ENCODE data around the gene LKAAEAR1.
A peak's percentile ranks its signal among the peaks of the same experiment; 100 is the strongest.

The LKAAEAR1 gene

GRCh38 chr20:64065062-64065973 lies 18.9 kb downstream of the LKAAEAR1 start:
- DNase-seq (ENCODE audit: low read depth) = no peak

DNA sequence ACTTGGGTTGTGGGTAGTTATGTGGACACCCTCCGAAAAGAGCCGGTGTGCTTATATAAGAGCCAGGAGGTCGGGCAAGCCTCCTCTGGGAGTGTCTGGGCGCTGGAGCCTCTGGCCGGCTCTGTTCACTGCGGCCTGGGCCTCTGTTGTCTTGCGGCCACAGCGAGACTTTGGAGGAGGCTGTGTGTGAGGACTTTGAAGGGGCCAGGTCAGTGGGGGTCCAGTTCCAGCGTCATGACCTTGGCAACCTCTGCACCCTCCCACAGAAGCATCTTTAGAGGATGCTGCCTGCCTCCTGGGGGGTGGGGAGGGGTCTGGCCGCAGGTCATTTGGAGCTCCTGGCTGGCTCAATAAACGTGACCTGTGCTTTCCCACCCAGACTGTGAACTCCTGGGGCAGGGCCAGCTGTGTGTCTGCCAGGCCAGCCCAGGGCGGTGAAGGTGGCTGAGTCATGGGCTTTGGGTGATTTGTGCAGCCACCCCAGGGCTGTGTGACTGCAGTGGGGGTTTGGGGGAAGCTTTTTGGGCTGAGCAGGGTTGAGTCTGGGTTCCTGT lies 20.0 kb downstream of the LKAAEAR1 start:
- no peak for DNase-seq (ENCODE audit: low read depth)

DNA sequence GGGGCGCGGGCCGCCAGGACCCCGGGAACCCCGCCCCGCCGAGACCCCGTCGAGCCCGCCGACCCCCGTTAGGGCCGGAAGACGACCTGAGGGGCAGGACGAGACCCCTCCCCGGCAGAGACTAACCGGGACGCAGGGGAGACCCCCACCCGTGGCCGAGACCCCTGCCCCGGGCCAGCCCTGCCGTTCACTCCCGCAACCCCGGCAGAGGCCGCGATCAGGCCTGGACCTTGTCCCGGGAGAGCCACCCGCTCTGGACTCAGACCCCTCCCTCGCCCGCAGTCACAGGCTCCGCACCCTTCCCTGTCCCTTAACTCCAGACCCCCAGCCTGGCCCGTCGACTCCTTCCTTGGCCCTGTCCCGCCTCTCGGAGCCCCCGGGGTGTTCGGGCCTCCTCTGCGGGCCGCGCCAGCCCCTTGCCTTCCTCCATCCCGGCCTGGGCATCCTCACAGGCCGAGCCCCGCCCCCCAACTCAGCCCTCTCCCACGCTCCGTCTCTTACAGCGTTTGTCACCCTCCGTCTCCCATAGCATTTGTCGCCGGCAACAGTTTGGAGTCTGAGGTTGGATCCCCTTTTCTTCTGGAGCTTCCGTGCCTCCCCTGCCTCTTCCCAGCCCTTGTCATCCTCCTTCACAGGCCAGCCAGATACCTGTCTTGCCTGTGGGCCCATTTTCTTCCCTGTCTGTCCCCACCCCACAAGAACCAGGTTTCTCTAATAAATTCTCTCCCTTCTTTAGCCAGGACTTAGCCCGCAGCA lies 20.6 kb downstream of the LKAAEAR1 start:
- DNase-seq (ENCODE audit: low read depth) = no peak

DNA sequence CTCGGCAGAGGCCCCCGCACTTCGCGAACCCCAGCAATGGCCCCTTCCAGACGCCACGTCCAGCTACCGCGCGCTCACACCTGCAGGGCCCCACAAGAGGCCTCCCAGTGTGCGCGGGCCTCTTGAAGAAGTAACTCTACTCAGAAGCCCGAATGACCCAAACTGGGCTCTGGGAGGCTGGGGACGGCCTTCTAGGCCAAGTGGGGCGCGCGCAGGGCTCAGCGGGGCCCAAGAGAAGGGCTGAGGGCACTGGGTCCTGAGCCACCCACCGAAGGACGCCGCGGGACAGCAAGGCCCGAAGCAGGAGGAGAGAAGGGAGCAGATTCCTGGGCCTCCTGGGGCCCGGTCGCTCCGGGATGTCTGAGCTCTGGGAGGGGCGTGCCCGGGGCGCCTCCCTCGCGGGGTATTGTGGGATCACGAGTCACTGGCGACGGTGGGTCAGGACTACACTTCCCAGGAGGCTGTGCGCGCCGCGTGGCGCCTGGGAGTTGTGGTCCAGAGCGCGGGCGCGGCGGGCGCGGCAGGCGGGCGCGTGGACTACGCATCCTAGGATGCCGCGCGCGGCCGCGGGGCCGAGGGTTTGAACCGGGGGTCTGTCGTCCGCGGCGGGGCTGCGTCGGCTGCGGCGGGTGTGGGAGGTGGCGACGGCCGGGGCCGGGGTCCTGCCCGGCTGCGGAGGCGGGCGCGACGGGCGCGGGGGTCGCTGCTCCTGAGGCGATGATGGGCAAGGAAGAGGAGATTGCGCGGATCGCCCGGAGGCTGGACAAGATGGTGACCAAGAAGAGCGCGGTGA lies 21.4 kb downstream of the LKAAEAR1 start, which contains the start of gene TCEA2:
TCEA2 (plus strand) TSS at position 603 of the 793 bp plus-strand sequence; CDS start at position 718, 115 bp downstream.
- peak; percentile 93 for DNase-seq (ENCODE audit: low read depth)

- DNase-seq (ENCODE audit: low read depth) = no peak
Measured at GRCh38 chr20:64062276-64062595, 22.0 kb downstream of the LKAAEAR1 start.

DNA sequence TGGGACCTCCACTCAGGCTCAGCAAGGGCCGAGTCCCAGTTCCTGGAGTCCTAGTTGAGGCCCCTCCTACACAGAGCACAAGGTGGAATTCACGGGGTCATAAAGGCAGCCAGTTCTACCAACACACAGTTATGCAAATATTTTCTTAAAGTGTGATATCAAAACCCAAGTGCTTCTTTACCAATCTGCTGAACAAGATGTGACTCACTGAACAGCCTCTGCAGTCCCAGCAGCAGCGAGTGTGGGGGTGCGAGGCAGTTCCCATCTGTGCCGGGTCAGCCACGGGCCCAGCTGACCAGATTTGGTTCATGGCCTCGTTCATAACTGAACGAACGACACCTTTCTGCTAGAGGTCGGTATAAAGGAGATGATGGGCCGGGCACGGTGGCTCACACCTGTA lies 25.7 kb downstream of the LKAAEAR1 start:
- DNase-seq (ENCODE audit: low read depth) = no peak

GRCh38 chr20:64057628-64058498 lies 26.3 kb downstream of the LKAAEAR1 start:
- peak; percentile 73 for DNase-seq (ENCODE audit: low read depth)

DNA sequence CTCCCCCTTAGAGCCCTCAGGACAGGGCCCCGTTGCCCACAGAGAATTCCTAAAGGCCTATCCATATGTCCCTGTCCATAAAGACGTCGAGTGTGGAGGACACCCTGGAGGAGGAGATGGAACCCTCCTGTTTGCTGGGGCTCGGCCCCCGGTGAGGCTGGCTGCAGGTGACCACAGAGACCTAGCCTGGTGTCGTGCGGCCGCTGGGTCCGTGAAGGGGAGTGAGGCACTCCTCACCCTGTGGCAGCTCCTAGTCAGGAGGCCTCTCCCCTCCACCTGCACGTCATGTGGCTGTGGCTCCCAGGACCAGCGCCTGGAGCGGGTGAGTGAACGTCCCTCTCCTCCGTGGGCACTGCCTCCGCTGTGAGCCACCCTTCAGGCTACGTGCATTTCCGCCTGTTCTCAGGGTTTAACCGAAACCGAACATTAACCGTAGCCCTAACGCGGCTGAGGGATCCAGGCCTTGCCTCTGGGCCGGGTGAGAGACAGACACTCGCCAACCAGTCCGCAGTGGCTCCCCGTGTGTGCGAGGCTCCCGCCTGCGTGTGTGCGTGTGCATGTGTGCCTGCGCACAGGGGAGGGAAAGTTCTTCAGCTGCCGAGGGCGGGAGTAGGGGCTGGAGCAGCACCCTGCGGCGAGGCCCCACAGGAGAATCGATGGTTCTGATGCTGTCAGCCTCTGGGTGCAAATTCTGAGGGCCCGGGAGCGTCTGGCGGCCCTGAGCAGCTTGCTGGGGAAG lies 27.1 kb downstream of the LKAAEAR1 start:
- DNase-seq (ENCODE audit: low read depth) = no peak

- no peak for DNase-seq (ENCODE audit: low read depth)
Measured at GRCh38 chr20:64056639-64056888, 27.6 kb downstream of the LKAAEAR1 start.

DNA sequence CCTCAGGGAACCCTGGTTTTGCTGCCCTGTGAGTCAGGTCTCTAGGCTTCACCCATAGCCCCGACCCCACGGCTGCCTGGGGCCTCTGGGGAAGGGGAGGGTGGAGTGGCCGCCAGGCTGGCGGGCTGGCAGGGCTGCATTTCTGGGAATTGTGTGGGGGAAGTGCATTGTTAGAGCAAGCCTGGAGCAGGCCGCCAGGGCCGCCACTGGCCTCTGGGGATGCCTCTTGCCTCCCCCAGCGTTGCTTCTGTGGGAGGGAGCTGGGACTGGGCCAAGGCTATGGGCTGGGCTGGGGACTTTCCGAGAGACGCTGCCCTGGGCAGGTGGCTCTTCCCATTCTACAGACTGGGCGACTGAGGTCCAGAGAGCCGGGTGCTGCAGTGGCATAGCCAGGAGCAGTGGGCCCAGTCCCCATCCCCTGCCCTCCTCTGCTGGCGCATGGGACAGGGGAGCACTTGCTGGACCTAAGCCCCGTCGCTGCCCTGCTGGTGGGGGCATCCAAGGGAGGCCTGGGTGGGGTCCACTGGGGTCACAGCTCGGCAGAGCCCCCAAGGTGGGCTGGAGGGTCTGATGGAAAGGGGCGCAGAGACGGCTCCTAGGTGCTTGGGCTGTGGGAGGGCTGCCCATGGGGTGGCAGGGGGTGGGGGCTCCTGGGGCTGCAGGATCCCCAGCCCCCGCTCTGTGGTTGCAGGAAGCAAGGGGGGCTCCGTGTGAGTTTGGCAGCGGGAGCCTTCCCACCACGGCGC lies 28.1 kb downstream of the LKAAEAR1 start:
- no peak for DNase-seq (ENCODE audit: low read depth)

DNA sequence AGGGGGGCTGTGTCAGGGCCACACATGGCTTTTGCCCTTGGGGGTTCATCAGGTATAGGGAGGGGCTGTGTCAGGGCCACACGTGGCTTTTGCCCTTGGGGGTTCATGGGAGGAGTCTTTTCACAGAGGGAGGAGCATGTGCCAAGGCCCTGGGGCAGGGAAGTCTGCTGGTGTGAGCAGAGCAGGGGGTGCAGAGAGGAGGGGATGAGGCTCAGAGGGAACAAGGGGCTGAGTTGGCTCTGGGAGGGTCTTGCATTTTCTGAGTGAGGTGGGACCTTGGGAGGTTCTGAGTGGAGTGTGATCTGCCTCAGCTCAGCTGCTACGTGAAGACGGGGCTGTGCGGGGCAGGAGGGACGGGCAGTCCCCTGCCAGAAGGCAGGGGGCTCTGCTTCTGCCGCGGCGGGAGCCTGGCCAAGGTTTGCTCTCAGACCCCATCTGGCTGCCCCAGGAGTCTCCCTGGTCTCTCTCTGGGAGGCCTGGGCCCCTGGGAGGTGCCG lies 28.8 kb downstream of the LKAAEAR1 start:
- no peak for DNase-seq (ENCODE audit: low read depth)

DNA sequence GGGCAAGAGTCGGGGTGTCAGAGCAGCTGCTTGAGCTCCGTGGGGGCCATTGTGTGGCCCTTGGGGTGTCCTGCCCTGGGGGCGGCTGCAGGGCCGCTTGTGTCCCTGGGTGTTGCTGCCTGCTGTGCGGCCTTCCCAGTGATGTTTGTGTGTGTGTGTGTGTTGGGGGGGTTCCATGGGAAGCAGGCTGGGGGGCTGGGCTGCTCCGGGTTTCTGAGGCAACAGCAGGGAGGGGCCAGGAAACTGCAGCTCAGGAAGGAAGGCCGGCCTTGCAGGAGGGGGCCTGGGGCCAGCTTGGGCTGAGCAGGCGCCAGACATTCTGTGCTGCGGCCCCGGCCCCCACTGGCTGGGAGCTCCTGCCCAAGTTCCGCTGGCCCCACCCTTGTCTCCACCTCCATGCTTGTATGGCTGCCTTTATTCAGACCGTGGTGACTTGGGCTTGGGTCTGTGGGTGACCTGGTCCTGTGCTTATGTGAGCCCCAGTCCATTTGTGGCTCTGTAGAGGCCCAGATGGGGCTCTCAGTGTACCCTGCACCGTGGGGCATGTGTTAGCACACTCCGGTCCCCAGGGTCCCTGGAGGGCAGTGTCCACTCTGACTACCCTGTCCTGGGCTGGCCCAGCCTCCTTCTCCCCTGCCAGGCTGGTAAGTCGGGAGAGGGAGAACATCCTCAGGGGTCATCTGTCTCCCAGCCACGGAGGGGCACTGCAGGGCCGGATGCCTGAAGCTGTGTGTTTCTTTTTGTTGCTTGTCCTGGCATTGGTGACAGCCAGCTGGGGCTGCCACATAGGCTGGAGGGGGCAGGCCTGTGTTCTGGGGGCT lies 30.1 kb downstream of the LKAAEAR1 start:
- no peak for DNase-seq (ENCODE audit: low read depth)

GRCh38 chr20:64052987-64053840 lies 31.0 kb downstream of the LKAAEAR1 start:
- DNase-seq (ENCODE audit: low read depth) = no peak

DNA sequence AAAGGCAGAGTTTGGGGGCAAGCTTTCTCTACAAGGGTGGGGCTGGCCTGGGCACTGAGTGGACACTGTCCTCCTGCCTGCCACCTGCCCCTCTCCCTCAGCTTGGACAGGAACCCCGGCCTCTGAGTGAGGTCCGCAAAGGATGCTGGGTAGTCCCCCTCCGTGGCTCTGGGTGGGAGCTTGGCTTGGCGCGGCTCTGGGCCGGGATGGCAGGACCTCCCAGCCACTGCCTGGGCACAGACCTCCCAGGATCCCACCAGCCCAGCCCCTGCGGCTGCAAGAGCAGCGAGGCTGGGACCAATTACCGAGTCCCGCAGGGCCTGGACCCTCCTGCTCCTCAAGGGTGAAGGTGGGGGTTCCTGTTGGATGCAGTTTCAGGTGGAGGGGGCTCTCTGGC lies 31.9 kb downstream of the LKAAEAR1 start:
- no peak for DNase-seq (ENCODE audit: low read depth)

GRCh38 chr20:64051561-64052325 lies 32.5 kb downstream of the LKAAEAR1 start:
- DNase-seq (ENCODE audit: low read depth) = no peak

DNA sequence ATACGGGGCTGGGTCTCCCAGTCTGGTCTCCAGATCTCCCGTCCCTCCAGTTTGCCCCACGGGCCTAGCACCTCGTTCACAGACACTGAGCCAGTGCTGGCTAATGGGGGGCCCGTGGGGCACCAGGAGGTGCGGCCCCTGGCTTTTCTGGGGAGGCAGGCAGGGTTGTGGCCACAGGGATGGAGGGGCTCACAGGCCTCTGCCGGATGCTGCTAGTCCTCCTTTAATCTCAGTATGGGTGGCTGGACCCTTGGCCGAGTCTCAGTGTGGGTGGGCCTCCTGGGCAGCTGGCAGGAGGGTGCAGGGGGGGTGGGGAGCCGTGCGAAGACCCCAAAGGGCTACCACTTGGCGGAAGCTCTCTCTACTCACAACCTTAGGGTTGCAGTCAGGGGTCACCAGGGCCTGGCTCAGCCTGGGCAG lies 33.2 kb downstream of the LKAAEAR1 start:
- DNase-seq (ENCODE audit: low read depth) = no peak

Measured in stimulated activated CD4-positive, alpha-beta T cell treated with anti-CD3 and anti-CD28 coated beads, Interleukin-2, amount 100 ng/mL, for 4 hours (primary cell).